Hepatocyte (in vitro differentiated cells): ENCODE measurements around the gene WDR54. TPM values are rescaled to one million over a fixed set of nuclear protein-coding genes. Genes with fewer than 3 reads are reported as not detected.

Source experiments
- DNase-seq: peaks from one replicate; pipeline ENCODE4 v3.0.0-alpha.2; 2016; ENCODE audit warnings: low spot score
- H2AFZ ChIP-seq: fragments of 200-600 bp; sonication (generic); 2 replicates; pipeline ENCODE4 v1.6.0; 2016; ENCODE audit warnings: antibody characterized with exemption, mild to moderate bottlenecking
- H3K27ac ChIP-seq: fragments of 200-600 bp; sonication (generic); 2 replicates; pipeline ENCODE4 v1.5.1; 2016; ENCODE audit warnings: mild to moderate bottlenecking
- H3K27me3 ChIP-seq: fragments of 200-600 bp; sonication (generic); 2 replicates; pipeline ENCODE4 v1.6.1; 2016
- H3K36me3 ChIP-seq: fragments of 200-600 bp; sonication (generic); replicated peaks from 2 replicates; pipeline ENCODE4 v1.5.1; 2016; ENCODE audit warnings: low read depth; ENCODE audit not compliant: insufficient read depth
- H3K4me1 ChIP-seq: fragments of 200-600 bp; sonication (generic); 2 replicates; pipeline ENCODE4 v1.5.1; 2016; ENCODE audit warnings: mild to moderate bottlenecking, moderate library complexity; ENCODE audit not compliant: insufficient read depth
- H3K4me2 ChIP-seq: fragments of 200-600 bp; sonication (generic); 2 replicates; pipeline ENCODE4 v1.6.0; 2016
- H3K4me3 ChIP-seq: fragments of 200-600 bp; sonication (generic); 2 replicates; pipeline ENCODE4 v1.5.1; 2016; ENCODE audit warnings: mild to moderate bottlenecking
- H3K79me2 ChIP-seq: fragments of 200-600 bp; sonication (generic); 2 replicates; pipeline ENCODE4 v1.6.0; 2017; ENCODE audit warnings: mild to moderate bottlenecking
- H3K9me2 ChIP-seq: fragments of 200-600 bp; sonication (generic); replicated peaks from 2 replicates; pipeline ENCODE4 v1.6.0; 2017; ENCODE audit warnings: mild to moderate bottlenecking; ENCODE audit not compliant: insufficient read depth
- H3K9me3 ChIP-seq: fragments of 200-600 bp; sonication (generic); 2 replicates; pipeline ENCODE4 v1.5.1; 2016; ENCODE audit warnings: low read depth, mild to moderate bottlenecking
- H4K20me1 ChIP-seq: fragments of 200-600 bp; sonication (generic); 2 replicates; pipeline ENCODE4 v1.6.0; 2016; ENCODE audit warnings: mild to moderate bottlenecking; ENCODE audit not compliant: insufficient read depth, poor library complexity, severe bottlenecking
- CTCF ChIP-seq: fragments of 200-600 bp; sonication (generic); IDR thresholded peaks from 2 replicates; pipeline ENCODE4 v1.5.1; 2016; ENCODE audit warnings: antibody characterized with exemption, mild to moderate bottlenecking; ENCODE audit not compliant: poor library complexity
- EZH2 ChIP-seq: fragments of 200-600 bp; sonication (generic); IDR thresholded peaks from 2 replicates; pipeline ENCODE4 v1.6.1; 2016; ENCODE audit warnings: antibody characterized with exemption, mild to moderate bottlenecking, borderline replicate concordance
- EZH2phosphoT487 ChIP-seq: fragments of 200-600 bp; sonication (generic); IDR thresholded peaks from one replicate; pipeline ENCODE4 v1.6.1; 2018; ENCODE audit warnings: antibody characterized with exemption, mild to moderate bottlenecking, low read depth, moderate library complexity; ENCODE audit not compliant: unreplicated experiment, severe bottlenecking
- WGBS: methylation state at CpG from one replicate; pipeline ENCODE4 v1.1.6; 2016; ENCODE audit warnings: low lambda C conversion rate; ENCODE audit errors: missing lambda C conversion rate; 5-methylcytosine and 5-hydroxymethylcytosine counted together
- polyA plus RNA-seq: library from polyadenylated mRNA; unstranded; fragments of >200 nt; fragmentation: Nextera tagmentation; extraction: Ambion mirVana; gene quantifications from 2 replicates; pipeline ENCODE4 v1.2.1, GENCODE V29; 2016
- total RNA-seq: library from RNA; depleted of rRNA; stranded (reverse); fragments of >200 nt; gene quantifications from 2 replicates; pipeline ENCODE4 v1.2.3, GENCODE V29; 2014

The WDR54 gene
- total and polyA plus RNA-seq, 2 experiments from 2014 or later: 6.2 to 22.6 TPM

GRCh38 chr2:74387346-74387745 is 34.2 kb upstream of the WDR54 start:
- no peak overlapping the region for H3K4me3 ChIP-seq
- H3K9me3 ChIP-seq: no peaks in the 10 kb centered on the region
- H3K4me1 ChIP-seq: peaks cover 14% of the 10 kb centered on the region
- WGBS: 100% methylated on average over 1 of the region's 1 CpG
- no peaks in the 10 kb centered on the region for H3K36me3 ChIP-seq
- H2AFZ ChIP-seq: no peak overlapping the region
- DNase-seq: no peak
- H4K20me1 ChIP-seq: peaks cover 42% of the 10 kb centered on the region
- H3K4me2 ChIP-seq: no peak overlapping the region
- TF ChIP-seq CTCF: no peak
- H3K27ac ChIP-seq: no peak overlapping the region
- no peaks in the 10 kb centered on the region for H3K27me3 ChIP-seq
- H3K9me2 ChIP-seq: no peaks in the 10 kb centered on the region
- peaks cover 90% of the 10 kb centered on the region for H3K79me2 ChIP-seq

- H3K79me2 ChIP-seq: peaks cover 60% of the 10 kb centered on the region
- no peaks in the 10 kb centered on the region for H3K36me3 ChIP-seq
- no peak for DNase-seq
- peaks cover 34% of the 10 kb centered on the region for H4K20me1 ChIP-seq
- peaks cover 14% of the 10 kb centered on the region for H3K4me1 ChIP-seq
- WGBS: 50% methylated on average over 5 of the region's 5 CpGs
- H3K4me3 ChIP-seq: peak overlapping the region; percentile 62
- H3K9me2 ChIP-seq: no peaks in the 10 kb centered on the region
- TF ChIP-seq CTCF (no peak), EZH2phosphoT487 (no peak), EZH2 (no peak)
- H3K9me3 ChIP-seq: no peaks in the 10 kb centered on the region
- no peak overlapping the region for H2AFZ ChIP-seq
- no peaks in the 10 kb centered on the region for H3K27me3 ChIP-seq
- H3K27ac ChIP-seq: no peak overlapping the region
- peak overlapping the region; percentile 79 for H3K4me2 ChIP-seq
Observed at GRCh38 chr2:74390606-74391005, 30.9 kb upstream of the WDR54 start.

GRCh38 chr2:74391209-74391579 is 30.3 kb upstream of the WDR54 start:
- Histone ChIP-seq H2AFZ (peak overlapping the region; percentile 89), H3K36me3 (no peaks in the 10 kb centered on the region), H3K27me3 (no peaks in the 10 kb centered on the region), H3K9me2 (no peaks in the 10 kb centered on the region), H4K20me1 (peaks cover 28% of the 10 kb centered on the region), H3K79me2 (peaks cover 55% of the 10 kb centered on the region), H3K4me1 (peaks cover 14% of the 10 kb centered on the region), H3K4me2 (peak overlapping the region; percentile 79), H3K4me3 (peak overlapping the region; percentile 62), H3K9me3 (no peaks in the 10 kb centered on the region), H3K27ac (peak overlapping the region; percentile 97)
- TF ChIP-seq EZH2 (no peak), EZH2phosphoT487 (no peak), CTCF (no peak)
- DNase-seq: peak; percentile 36
- 1% methylated on average over 11 of the region's 11 CpGs for WGBS
